ENCODE data around the gene TMIGD2. TPM values are rescaled to one million over a fixed set of nuclear protein-coding genes. Genes with fewer than 3 reads are reported as not detected.

Gene TMIGD2
- total and polyA plus RNA-seq, 2 experiments from 2014 or later: 0.84 to 2.5 TPM

- no peak overlapping the region for H3K27ac ChIP-seq
- DNase-seq (ENCODE audit: low read depth in 1 of 2, low spot score in 1 of 2): no peak
- peaks cover 6% of the 10 kb centered on the region for H3K4me1 ChIP-seq (ENCODE audit: low read depth)
- H3K36me3 ChIP-seq: no peaks in the 10 kb centered on the region
- no peaks in the 10 kb centered on the region for H3K9me3 ChIP-seq (ENCODE audit: low read depth)
- H3K27me3 ChIP-seq: no peaks in the 10 kb centered on the region
- TF ChIP-seq CTCF (IDR thresholded peaks at IDR 0.05; ENCODE audit: low read depth, low read length): no peak
- H3K4me3 ChIP-seq: no peak overlapping the region
Measured at GRCh38 chr19:4298810-4299550, 3.2 kb downstream of the TMIGD2 start.

GRCh38 chr19:4297901-4298809 is 4.0 kb downstream of the TMIGD2 start:
- Histone ChIP-seq H3K27me3 (no peaks in the 10 kb centered on the region), H3K27ac (no peak overlapping the region), H3K4me3 (no peak overlapping the region), H3K9me3 (ENCODE audit: low read depth) (no peaks in the 10 kb centered on the region), H3K36me3 (no peaks in the 10 kb centered on the region), H3K4me1 (ENCODE audit: low read depth) (peaks cover 6% of the 10 kb centered on the region)
- no peak for TF ChIP-seq CTCF (IDR thresholded peaks at IDR 0.05; ENCODE audit: low read depth, low read length)
- DNase-seq (ENCODE audit: low read depth in 1 of 2, low spot score in 1 of 2): no peak

- H3K27ac ChIP-seq: no peak overlapping the region
- H3K9me3 ChIP-seq (ENCODE audit: low read depth): no peaks in the 10 kb centered on the region
- peak in 1 of 2 donors; percentile 45 for DNase-seq (ENCODE audit: low read depth in 1 of 2, low spot score in 1 of 2)
- H3K27me3 ChIP-seq: no peaks in the 10 kb centered on the region
- H3K36me3 ChIP-seq: no peaks in the 10 kb centered on the region
- no peak for TF ChIP-seq CTCF (IDR thresholded peaks at IDR 0.05; ENCODE audit: low read depth, low read length)
- no peak overlapping the region for H3K4me3 ChIP-seq
- peaks cover 6% of the 10 kb centered on the region for H3K4me1 ChIP-seq (ENCODE audit: low read depth)
Measured at GRCh38 chr19:4295972-4296771, 6.0 kb downstream of the TMIGD2 start.

- no peak for TF ChIP-seq CTCF (IDR thresholded peaks at IDR 0.05; ENCODE audit: low read depth, low read length)
- H3K36me3 ChIP-seq: no peaks in the 10 kb centered on the region
- no peak overlapping the region for H3K27ac ChIP-seq
- H3K4me1 ChIP-seq (ENCODE audit: low read depth): peaks cover 6% of the 10 kb centered on the region
- H3K4me3 ChIP-seq: no peak overlapping the region
- no peaks in the 10 kb centered on the region for H3K9me3 ChIP-seq (ENCODE audit: low read depth)
- DNase-seq (ENCODE audit: low read depth in 1 of 2, low spot score in 1 of 2): no peak
- H3K27me3 ChIP-seq: no peaks in the 10 kb centered on the region
Measured at GRCh38 chr19:4294389-4294788, 7.8 kb downstream of the TMIGD2 start.

- no peaks in the 10 kb centered on the region for H3K36me3 ChIP-seq
- H3K9me3 ChIP-seq (ENCODE audit: low read depth): no peaks in the 10 kb centered on the region
- no peak for TF ChIP-seq CTCF (IDR thresholded peaks at IDR 0.05; ENCODE audit: low read depth, low read length)
- no peak overlapping the region for H3K4me3 ChIP-seq
- no peak overlapping the region for H3K27ac ChIP-seq
- no peaks in the 10 kb centered on the region for H3K27me3 ChIP-seq
- no peak for DNase-seq (ENCODE audit: low read depth in 1 of 2, low spot score in 1 of 2)
- peaks cover 6% of the 10 kb centered on the region for H3K4me1 ChIP-seq (ENCODE audit: low read depth)
Measured at GRCh38 chr19:4292515-4292914, 9.7 kb downstream of the TMIGD2 start.

All from cardiac muscle cell (in vitro differentiated cells and primary cell).